K562 (cell line): ENCODE results near the gene TRIM10. TPM values are rescaled to one million over a fixed set of nuclear protein-coding genes. Genes with fewer than 3 reads are reported as not detected.

ENCODE experiments used
- ATAC-seq: fragments of 200-7000 bp; cut with Tn5 transposase; 3 replicates; pipeline ENCODE4 v1.9.1; 2020; ENCODE audit warnings: moderate library complexity
- BruUV-seq: library from RNA; stranded (reverse); fragments of 400-500 nt; replicated peaks from 2 replicates; lab custom pipeline; 2021; lab: Mats Ljungman, UMichigan
- CTCF ChIA-PET: fragments of 300-600 bp; formaldehyde crosslinking; extraction: SDS; loops from one replicate; lab custom pipeline; 2021; ENCODE audit warnings: low intra/inter-chr PET ratio; lab: Yijun Ruan, JAX
- POLR2A ChIA-PET: fragments of 300-600, 350-650 bp; sonication (Branson Sonifier 250); formaldehyde crosslinking; extraction: SDS; loops from one replicate; lab custom pipeline; 2021; ENCODE audit warnings: antibody characterized with exemption, inconsistent platforms; lab: Yijun Ruan, JAX
- DNase-seq, 4 experiments: peaks; one replicate each; pipeline versions ENCODE4 v3.0.0 to v3.0.0-alpha.2; 2011 to 2018; ENCODE audit warnings: low spot score in 3 of 4, mixed read lengths in 3 of 4; ENCODE audit errors: extremely low read depth in 1 of 4
- FAIRE-seq: peaks from 2 replicates; lab custom pipeline; 2011; peaks lifted over from hg19 to GRCh38; lab: Jason Lieb, UNC
- H2AFZ ChIP-seq: 2 replicates; pipeline ENCODE4 v1.6.0; 2011; ENCODE audit warnings: low read depth, low read length, control low read depth, inconsistent platforms
- H3K27ac ChIP-seq: fragments of 200-600 bp; 3 replicates; pipeline ENCODE4 v1.8.0; 2011; ENCODE audit warnings: low read depth, mild to moderate bottlenecking, control low read depth, inconsistent platforms, low read length, moderate library complexity, mixed read lengths; ENCODE audit errors: extremely low read depth
- H3K27me3 ChIP-seq, 2 experiments: fragments of 300-600 bp in 1 of 2; 2 replicates in 1 of 2; 3 replicates in 1 of 2; pipeline versions ENCODE4 v1.6.0 to v1.8.0; 2011; ENCODE audit warnings: inconsistent platforms in 2 of 2, low read length in 2 of 2, mild to moderate bottlenecking in 1 of 2, mixed read lengths in 1 of 2, moderate library complexity in 1 of 2; ENCODE audit not compliant: control insufficient read depth in 2 of 2, insufficient read depth in 2 of 2
- H3K36me3 ChIP-seq: fragments of 300-600 bp; 3 replicates; pipeline ENCODE4 v1.8.0; 2011; ENCODE audit warnings: mild to moderate bottlenecking, low read length, inconsistent platforms; ENCODE audit not compliant: control insufficient read depth, insufficient read depth
- H3K4me1 ChIP-seq, 2 experiments: fragments of 200-600 bp in 1 of 2; replicated peaks in 1 of 2; 2 replicates in 1 of 2; 3 replicates in 1 of 2; pipeline versions ENCODE4 v1.5.1 to v1.8.0; 2011; ENCODE audit warnings: inconsistent platforms in 2 of 2, low read length in 2 of 2, mild to moderate bottlenecking in 1 of 2, mixed read lengths in 1 of 2, moderate library complexity in 1 of 2; ENCODE audit not compliant: control insufficient read depth in 2 of 2, insufficient read depth in 2 of 2
- H3K4me2 ChIP-seq: 2 replicates; pipeline ENCODE4 v1.6.1; 2011; ENCODE audit warnings: low read length, control low read depth, inconsistent platforms, mixed read lengths; ENCODE audit not compliant: insufficient read depth
- H3K4me3 ChIP-seq: fragments of 200-600 bp; sonication (generic), shearing (Covaris generic); 2 replicates; pipeline ENCODE4 v1.5.1; 2016; ENCODE audit warnings: control low read depth, inconsistent platforms
- H3K79me2 ChIP-seq: fragments of 200-600 bp; 3 replicates; pipeline ENCODE4 v1.8.0; 2011; ENCODE audit warnings: low read length, inconsistent platforms; ENCODE audit not compliant: control insufficient read depth, insufficient read depth
- H3K9ac ChIP-seq, 2 experiments: 2 replicates each; pipeline versions ENCODE4 v1.6.0 to v1.6.1; 2011; ENCODE audit warnings: low read depth in 2 of 2, low read length in 2 of 2, control low read depth in 1 of 2, inconsistent platforms in 1 of 2, mild to moderate bottlenecking in 1 of 2, mixed read lengths in 1 of 2; ENCODE audit not compliant: insufficient read depth in 1 of 2
- H3K9me1 ChIP-seq: one replicate; pipeline ENCODE4 v1.6.0; 2011; ENCODE audit warnings: inconsistent platforms, mild to moderate bottlenecking, low read length, moderate library complexity; ENCODE audit not compliant: control insufficient read depth, insufficient read depth
- H3K9me3 ChIP-seq: replicated peaks from 2 replicates; pipeline ENCODE4 v1.5.1; 2011; ENCODE audit warnings: low read depth, low read length, inconsistent platforms; ENCODE audit not compliant: control insufficient read depth, insufficient read depth
- H4K20me1 ChIP-seq: replicated peaks from 2 replicates; pipeline ENCODE4 v1.6.1; 2011; ENCODE audit warnings: low read length, inconsistent platforms, mixed read lengths; ENCODE audit not compliant: control insufficient read depth, insufficient read depth
- BMI1 ChIP-seq: fragments of 150-350 bp; IDR thresholded peaks from 2 replicates; pipeline ENCODE4 v1.6.1; 2014; ENCODE audit warnings: low read length
- CCNT2 ChIP-seq: IDR thresholded peaks from 2 replicates; pipeline ENCODE4 v1.6.1; 2011; ENCODE audit warnings: borderline replicate concordance, low read depth, mild to moderate bottlenecking, moderate library complexity, mixed read lengths, low read length; ENCODE audit not compliant: insufficient read length; ENCODE audit errors: extremely low read depth
- CEBPB ChIP-seq: fragments of 450-650 bp; IDR thresholded peaks from 2 replicates; pipeline ENCODE4 v1.6.1; 2016; ENCODE audit warnings: missing genetic modification characterization, missing compliant biosample characterization
- CEBPG ChIP-seq, 3 experiments: fragments of 200-800 bp in 1 of 3; sonication (Bioruptor generic) in 1 of 3; sonication (generic) in 1 of 3; formaldehyde crosslinking in 1 of 3; IDR thresholded peaks in 2 of 3; conservative IDR thresholded peaks in 1 of 3; 2 replicates each; pipeline versions ENCODE4 v1.6.1 to v1.8.0; 2016 to 2022; ENCODE audit warnings: missing compliant biosample characterization in 2 of 3, missing genetic modification characterization in 2 of 3, mild to moderate bottlenecking in 1 of 3, missing genetic modification reagents in 1 of 3
- PCBP1 ChIP-seq: fragments of 200-400 bp; formaldehyde crosslinking; IDR thresholded peaks from 2 replicates; pipeline ENCODE4 v1.6.1; 2018; ENCODE audit warnings: mild to moderate bottlenecking, low read depth, low read length; ENCODE audit not compliant: poor library complexity, severe bottlenecking
- PHB2 ChIP-seq: fragments of 450-650 bp; IDR thresholded peaks from 2 replicates; pipeline ENCODE4 v1.6.1; 2017; ENCODE audit warnings: low read depth
- RBM34 ChIP-seq: fragments of 200-400 bp; formaldehyde crosslinking; IDR thresholded peaks from 2 replicates; pipeline ENCODE4 v1.6.1; 2018; ENCODE audit warnings: low read length, borderline replicate concordance; ENCODE audit not compliant: insufficient read depth
- SETDB1 ChIP-seq: IDR thresholded peaks from one replicate; pipeline ENCODE4 v1.6.1; 2012; ENCODE audit warnings: low read length, control low read depth, inconsistent platforms
- ZBTB1 ChIP-seq: sonication (generic); formaldehyde crosslinking; IDR thresholded peaks from 2 replicates; pipeline ENCODE4 v1.8.1; 2023; ENCODE audit warnings: missing genetic modification reagents, low read depth, mild to moderate bottlenecking, borderline replicate concordance
- ZFX ChIP-seq: sonication (generic); formaldehyde crosslinking; IDR thresholded peaks from 2 replicates; pipeline ENCODE4 v1.8.0; 2022; ENCODE audit warnings: mild to moderate bottlenecking, missing genetic modification reagents, moderate library complexity
- WGBS: fragments of 100-300 bp; shearing (Covaris generic); methylation state at CpG from one replicate; pipeline ENCODE4 v1.1.6; 2016; ENCODE audit warnings: low coverage, mixed read lengths; ENCODE audit not compliant: insufficient coverage; ENCODE audit errors: missing lambda C conversion rate; 5-methylcytosine and 5-hydroxymethylcytosine counted together
- in situ Hi-C: fragments of 300-500 bp; cut with MboI; formaldehyde crosslinking; loops from 4 replicates; pipeline ENCODE4 v1.15.0; 2018; ENCODE audit warnings: inconsistent platforms, mixed read lengths
- intact Hi-C: fragments of 100-400 bp; cut with micrococcal nuclease; formaldehyde crosslinking; loops from 2 replicates; pipeline ENCODE4 v1.14.2; 2022
- polyA plus RNA-seq, 8 experiments: library from polyadenylated mRNA; depleted of rRNA in 4 of 8; stranded (reverse) in 5 of 8; unstranded in 3 of 8; fragments of >200 nt; fragmentation: Nextera tagmentation in 2 of 8; fragmentation: Illumina TruSeq in 1 of 8; extraction: Ambion mirVana in 2 of 8; extraction: Trizol in 1 of 8; gene quantifications; 2 replicates each; pipeline versions ENCODE4 v1.2.1 to v1.2.3, GENCODE V29; 2011 to 2014; ENCODE audit warnings: inconsistent platforms in 1 of 8, missing spikeins in 1 of 8
- total RNA-seq, 7 experiments: library from RNA; depleted of rRNA in 6 of 7; stranded (reverse); fragments of >200 nt in 6 of 7; fragmentation: Illumina TruSeq in 2 of 7; extraction: Trizol in 2 of 7; gene quantifications; 2 replicates each; pipeline versions ENCODE4 v1.2.1 to v1.2.3, GENCODE V29; 2011 to 2021; ENCODE audit warnings: low replicate concordance in 1 of 7
- TF ChIP-seq, protein P1 (sequence below): sonication (generic); formaldehyde crosslinking; IDR thresholded peaks from 2 replicates; pipeline ENCODE4 v1.8.0; 2022; ENCODE audit warnings: mild to moderate bottlenecking, missing genetic modification reagents
- TF ChIP-seq, protein P2 (sequence below): fragments of 250-450 bp; sonication (Bioruptor Pico); IDR thresholded peaks from 2 replicates; pipeline ENCODE4 v1.5.0; 2021; ENCODE audit warnings: mild to moderate bottlenecking, borderline replicate concordance

The TRIM10 gene
- total and polyA plus RNA-seq, 9 of the 15 experiments (the other 6 are each of a cell fraction or from before 2014, with no cell fraction given), result 0.15 to 0.90 (median 0.36) TPM

DNA sequence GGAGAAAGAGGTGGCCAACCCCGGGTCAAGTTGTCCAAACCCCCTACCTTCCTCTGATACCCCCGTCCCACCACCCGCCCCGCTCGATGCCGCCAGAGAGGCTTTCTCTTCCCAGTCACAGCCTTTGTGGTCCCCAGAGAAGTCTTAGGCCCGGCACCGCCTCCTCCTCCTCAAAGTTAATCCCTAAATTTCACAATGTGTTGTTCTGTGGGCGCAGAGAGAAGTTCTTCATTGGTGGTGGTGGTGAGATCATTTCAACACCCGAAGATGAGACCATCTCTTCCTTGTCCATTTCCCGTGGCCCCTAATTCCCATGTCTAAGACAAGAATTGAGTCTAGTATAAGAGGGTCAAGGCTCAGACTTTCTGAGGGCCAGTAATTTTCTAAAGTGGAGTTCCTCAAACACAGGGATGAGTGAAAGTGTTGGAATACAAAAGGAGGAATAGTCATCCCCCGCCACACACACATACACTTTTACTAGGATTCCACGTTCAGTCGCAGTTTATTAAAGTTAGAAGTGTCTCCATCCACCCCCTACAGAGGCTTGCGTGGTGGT, 58.5 kb downstream of the TRIM10 start:
- Histone ChIP-seq H3K27ac (no peak overlapping the region), H3K79me2 (no peaks in the 10 kb centered on the region), H3K4me1 (peaks cover 32 to 41% of the 10 kb centered on the region in 2 experiments), H2AFZ (peak overlapping the region; percentile 98), H4K20me1 (no peaks in the 10 kb centered on the region), H3K4me3 (peak overlapping the region; percentile 35), H3K4me2 (peak overlapping the region; percentile 86), H3K9ac (peak overlapping the region; percentile 22 to 84; a peak in 3 of 4 replicates), H3K9me1 (no peaks in the 10 kb centered on the region), H3K27me3 (peaks cover 13 to 26% of the 10 kb centered on the region in 2 experiments; a peak in 4 of 5 replicates), H3K9me3 (no peaks in the 10 kb centered on the region), H3K36me3 (no peaks in the 10 kb centered on the region)
- no peak for DNase-seq
- intact Hi-C loops, result loop anchor here (2.0 to 10.0 kb wide), 3 partner anchors 36 to 295 kb away; partner anchors contain the start of gene PPP1R11
- ChIA-PET POLR2A (interaction anchor here (0.7 to 1.3 kb wide), 5 partner anchors 9 to 467 kb away, joined by 3 to 5 read pairs (median 3); no protein-coding TSS in a partner anchor), CTCF (interaction anchor here (0.7 to 4.2 kb wide), 5 partner anchors 28 to 294 kb away, joined by 3 to 66 read pairs (median 6); no protein-coding TSS in a partner anchor)
- BruUV-seq, result no TSS peak
- in situ Hi-C loops, result no loop called here
- peak; percentile 5 for ATAC-seq
- FAIRE-seq, result no peak
- 32% methylated on average over 15 of the region's 15 CpGs for WGBS
- TF ChIP-seq, protein P1, sequence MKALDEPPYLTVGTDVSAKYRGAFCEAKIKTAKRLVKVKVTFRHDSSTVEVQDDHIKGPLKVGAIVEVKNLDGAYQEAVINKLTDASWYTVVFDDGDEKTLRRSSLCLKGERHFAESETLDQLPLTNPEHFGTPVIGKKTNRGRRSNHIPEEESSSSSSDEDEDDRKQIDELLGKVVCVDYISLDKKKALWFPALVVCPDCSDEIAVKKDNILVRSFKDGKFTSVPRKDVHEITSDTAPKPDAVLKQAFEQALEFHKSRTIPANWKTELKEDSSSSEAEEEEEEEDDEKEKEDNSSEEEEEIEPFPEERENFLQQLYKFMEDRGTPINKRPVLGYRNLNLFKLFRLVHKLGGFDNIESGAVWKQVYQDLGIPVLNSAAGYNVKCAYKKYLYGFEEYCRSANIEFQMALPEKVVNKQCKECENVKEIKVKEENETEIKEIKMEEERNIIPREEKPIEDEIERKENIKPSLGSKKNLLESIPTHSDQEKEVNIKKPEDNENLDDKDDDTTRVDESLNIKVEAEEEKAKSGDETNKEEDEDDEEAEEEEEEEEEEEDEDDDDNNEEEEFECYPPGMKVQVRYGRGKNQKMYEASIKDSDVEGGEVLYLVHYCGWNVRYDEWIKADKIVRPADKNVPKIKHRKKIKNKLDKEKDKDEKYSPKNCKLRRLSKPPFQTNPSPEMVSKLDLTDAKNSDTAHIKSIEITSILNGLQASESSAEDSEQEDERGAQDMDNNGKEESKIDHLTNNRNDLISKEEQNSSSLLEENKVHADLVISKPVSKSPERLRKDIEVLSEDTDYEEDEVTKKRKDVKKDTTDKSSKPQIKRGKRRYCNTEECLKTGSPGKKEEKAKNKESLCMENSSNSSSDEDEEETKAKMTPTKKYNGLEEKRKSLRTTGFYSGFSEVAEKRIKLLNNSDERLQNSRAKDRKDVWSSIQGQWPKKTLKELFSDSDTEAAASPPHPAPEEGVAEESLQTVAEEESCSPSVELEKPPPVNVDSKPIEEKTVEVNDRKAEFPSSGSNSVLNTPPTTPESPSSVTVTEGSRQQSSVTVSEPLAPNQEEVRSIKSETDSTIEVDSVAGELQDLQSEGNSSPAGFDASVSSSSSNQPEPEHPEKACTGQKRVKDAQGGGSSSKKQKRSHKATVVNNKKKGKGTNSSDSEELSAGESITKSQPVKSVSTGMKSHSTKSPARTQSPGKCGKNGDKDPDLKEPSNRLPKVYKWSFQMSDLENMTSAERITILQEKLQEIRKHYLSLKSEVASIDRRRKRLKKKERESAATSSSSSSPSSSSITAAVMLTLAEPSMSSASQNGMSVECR (CRISPR knock-in tag), result 0 out of 2 replicates have a peak, but pooled peaks have one; percentile 12
- peak; percentile 62 for TF ChIP-seq CEBPB
- TF ChIP-seq RBM34, result no peak
- no peak for TF ChIP-seq PCBP1
- TF ChIP-seq, protein P2, sequence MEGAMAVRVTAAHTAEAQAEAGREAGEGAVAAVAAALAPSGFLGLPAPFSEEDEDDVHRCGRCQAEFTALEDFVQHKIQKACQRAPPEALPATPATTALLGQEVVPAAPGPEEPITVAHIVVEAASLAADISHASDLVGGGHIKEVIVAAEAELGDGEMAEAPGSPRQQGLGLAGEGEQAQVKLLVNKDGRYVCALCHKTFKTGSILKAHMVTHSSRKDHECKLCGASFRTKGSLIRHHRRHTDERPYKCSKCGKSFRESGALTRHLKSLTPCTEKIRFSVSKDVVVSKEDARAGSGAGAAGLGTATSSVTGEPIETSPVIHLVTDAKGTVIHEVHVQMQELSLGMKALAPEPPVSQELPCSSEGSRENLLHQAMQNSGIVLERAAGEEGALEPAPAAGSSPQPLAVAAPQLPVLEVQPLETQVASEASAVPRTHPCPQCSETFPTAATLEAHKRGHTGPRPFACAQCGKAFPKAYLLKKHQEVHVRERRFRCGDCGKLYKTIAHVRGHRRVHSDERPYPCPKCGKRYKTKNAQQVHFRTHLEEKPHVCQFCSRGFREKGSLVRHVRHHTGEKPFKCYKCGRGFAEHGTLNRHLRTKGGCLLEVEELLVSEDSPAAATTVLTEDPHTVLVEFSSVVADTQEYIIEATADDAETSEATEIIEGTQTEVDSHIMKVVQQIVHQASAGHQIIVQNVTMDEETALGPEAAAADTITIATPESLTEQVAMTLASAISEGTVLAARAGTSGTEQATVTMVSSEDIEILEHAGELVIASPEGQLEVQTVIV (CRISPR knock-in tag), result no peak
- 0 out of 2 replicates have a peak, but pooled peaks have one; percentile 21 for TF ChIP-seq CEBPG (CRISPR knock-in tag; IDR thresholded peaks at IDR 0.05)
- TF ChIP-seq CEBPG (tag; conservative IDR thresholded peaks at IDR 0.05 in 1 of 2, IDR thresholded peaks at IDR 0.05 in 1 of 2), result peak in 1 of 2 experiments; percentile 39; a peak in 2 of 4 replicates
- TF ChIP-seq PHB2, result no peak
- TF ChIP-seq ZBTB1 (CRISPR knock-in tag), result no peak
- TF ChIP-seq ZFX, result 0 out of 2 replicates have a peak, but pooled peaks have one; percentile 9
- TF ChIP-seq BMI1, result no peak
- TF ChIP-seq SETDB1, result no peak
- TF ChIP-seq CCNT2, result no peak
